GM12873 (cell line): ENCODE measurements around the gene STRAP.

Source experiments
- CTCF ChIP-seq: IDR thresholded peaks from 2 replicates; pipeline ENCODE4 v1.5.1; 2012; ENCODE audit warnings: low read depth, mild to moderate bottlenecking, moderate library complexity, low read length, control low read depth; ENCODE audit not compliant: insufficient read depth; ENCODE audit errors: missing control alignments

STRAP gene

GRCh38 chr12:15910864-15911721 is 28.9 kb downstream of the STRAP start, which contains the start of gene DERA:
TSS of gene DERA (plus strand) at chr12:15911332. CDS start at chr12:15911384, 52 bp downstream.
- TF ChIP-seq CTCF = no peak

- no peak for TF ChIP-seq CTCF
Measured at GRCh38 chr12:15918066-15918465, 35.9 kb downstream of the STRAP start.

GRCh38 chr12:15919418-15919817 is 37.2 kb downstream of the STRAP start:
- no peak for TF ChIP-seq CTCF

- no peak for TF ChIP-seq CTCF
Measured at GRCh38 chr12:15924956-15925355, 42.8 kb downstream of the STRAP start.

- TF ChIP-seq CTCF = no peak
Measured at GRCh38 chr12:15928346-15928745, 46.2 kb downstream of the STRAP start.

- TF ChIP-seq CTCF = no peak
Measured at GRCh38 chr12:15928870-15929571, 46.8 kb downstream of the STRAP start.

- peak; percentile 35 for TF ChIP-seq CTCF
Measured at GRCh38 chr12:15931590-15932053, 49.4 kb downstream of the STRAP start.
